ENCODE data around the gene REELD1.

Gene REELD1

DNA sequence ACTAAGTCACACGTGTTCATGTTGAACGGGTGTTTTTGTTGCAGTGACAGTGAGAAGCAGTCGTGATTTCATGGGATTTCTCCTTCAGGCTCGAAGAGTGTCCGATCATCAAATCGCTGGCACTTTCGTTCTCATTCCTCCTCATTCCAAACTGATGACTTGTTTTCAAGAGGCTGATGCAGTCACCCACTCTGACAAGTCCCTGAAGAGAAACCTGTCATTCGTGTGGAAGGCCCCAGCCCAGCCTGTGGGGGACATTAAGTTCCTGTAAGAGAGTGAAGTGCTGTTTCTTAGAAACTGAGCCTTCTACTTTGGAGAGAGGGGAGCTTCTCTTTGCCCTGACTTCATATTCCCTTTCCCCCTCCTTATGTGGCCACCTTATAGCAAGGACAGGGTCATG, 8.0 kb downstream of the REELD1 start:
- WGBS (ENCODE audit: insufficient coverage, insufficient read length) = no CpG with 5 or more reads among the region's 8 CpGs
- no peak for DNase-seq (ENCODE audit: low read depth, low spot score)

DNA sequence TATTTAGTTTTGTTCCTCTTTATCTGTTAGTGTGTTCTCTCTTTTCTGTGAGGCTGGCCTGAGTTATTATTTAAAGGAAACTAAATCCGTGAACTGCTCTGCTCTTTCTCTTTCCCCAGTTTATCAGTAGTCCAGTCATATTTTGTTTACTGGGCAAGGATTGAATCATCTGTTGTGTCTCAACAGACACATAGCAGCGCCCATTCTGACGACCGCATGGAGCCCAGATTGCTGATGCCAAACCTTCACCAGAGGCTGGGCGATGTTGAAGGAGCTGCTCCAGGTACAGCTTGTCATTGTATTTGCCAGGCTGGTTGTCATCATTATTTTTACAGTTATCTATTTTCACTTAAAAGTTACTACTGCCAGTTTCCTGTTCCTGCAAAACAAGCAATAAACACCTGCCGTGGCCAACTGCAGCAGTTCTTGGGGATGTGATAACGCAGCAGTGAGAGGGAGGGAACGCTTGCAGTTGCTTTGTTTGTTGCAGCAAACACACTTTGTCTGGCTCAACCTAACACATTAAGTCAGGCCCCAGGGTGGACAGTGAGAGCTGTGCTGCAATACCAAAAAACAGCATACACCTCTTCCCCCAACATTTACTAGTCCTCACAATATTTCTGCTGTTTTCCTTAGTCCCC, 10.1 kb downstream of the REELD1 start:
- Histone ChIP-seq H3K27me3 (ENCODE audit: control insufficient read depth, insufficient read depth, low read length) (no peaks in the 10 kb centered on the region), H3K36me3 (ENCODE audit: control insufficient read depth, insufficient read depth, low read length) (no peaks in the 10 kb centered on the region), H3K9me3 (ENCODE audit: control insufficient read depth, insufficient read depth, low read length) (no peaks in the 10 kb centered on the region), H3K27ac (ENCODE audit: low read length) (no peak overlapping the region), H3K4me3 (ENCODE audit: low read length) (no peak overlapping the region), H3K4me1 (ENCODE audit: control insufficient read depth, insufficient read depth, low read length) (no peaks in the 10 kb centered on the region)
- DNase-seq (ENCODE audit: low read depth, low spot score) = no peak
- no CpG with 5 or more reads among the region's 8 CpGs for WGBS (ENCODE audit: insufficient coverage, insufficient read length)

More for the DNA sequence above, 8.0 kb downstream of the REELD1 start:
- Histone ChIP-seq H3K27me3 (ENCODE audit: control insufficient read depth, insufficient read depth, low read length) (no peaks in the 10 kb centered on the region), H3K4me1 (ENCODE audit: control insufficient read depth, insufficient read depth, low read length) (no peaks in the 10 kb centered on the region), H3K36me3 (ENCODE audit: control insufficient read depth, insufficient read depth, low read length) (no peaks in the 10 kb centered on the region), H3K4me3 (ENCODE audit: low read length) (no peak overlapping the region), H3K9me3 (ENCODE audit: control insufficient read depth, insufficient read depth, low read length) (no peaks in the 10 kb centered on the region), H3K27ac (ENCODE audit: low read length) (no peak overlapping the region)

DNA sequence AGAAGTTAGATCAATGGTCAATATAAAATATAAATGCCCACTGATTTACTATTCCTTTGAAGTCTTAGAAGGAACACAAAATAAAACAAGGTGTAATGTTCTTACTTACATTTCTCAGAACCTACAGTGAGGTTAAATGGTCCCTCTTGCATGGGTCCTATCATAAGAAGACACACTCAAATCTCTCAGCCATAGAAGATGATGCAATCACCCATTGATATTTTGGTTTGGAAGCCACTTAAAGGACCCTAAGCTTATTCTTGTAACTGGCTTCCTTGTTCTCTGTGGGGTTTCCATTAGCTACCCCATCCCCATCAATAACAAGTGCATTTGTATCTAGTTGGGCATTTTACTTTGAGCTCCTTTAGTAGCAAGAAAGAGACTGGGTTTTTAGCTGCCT, 15.1 kb downstream of the REELD1 start:
- no peak for DNase-seq (ENCODE audit: low read depth, low spot score)
- no peaks in the 10 kb centered on the region for H3K9me3 ChIP-seq (ENCODE audit: control insufficient read depth, insufficient read depth, low read length)

DNA sequence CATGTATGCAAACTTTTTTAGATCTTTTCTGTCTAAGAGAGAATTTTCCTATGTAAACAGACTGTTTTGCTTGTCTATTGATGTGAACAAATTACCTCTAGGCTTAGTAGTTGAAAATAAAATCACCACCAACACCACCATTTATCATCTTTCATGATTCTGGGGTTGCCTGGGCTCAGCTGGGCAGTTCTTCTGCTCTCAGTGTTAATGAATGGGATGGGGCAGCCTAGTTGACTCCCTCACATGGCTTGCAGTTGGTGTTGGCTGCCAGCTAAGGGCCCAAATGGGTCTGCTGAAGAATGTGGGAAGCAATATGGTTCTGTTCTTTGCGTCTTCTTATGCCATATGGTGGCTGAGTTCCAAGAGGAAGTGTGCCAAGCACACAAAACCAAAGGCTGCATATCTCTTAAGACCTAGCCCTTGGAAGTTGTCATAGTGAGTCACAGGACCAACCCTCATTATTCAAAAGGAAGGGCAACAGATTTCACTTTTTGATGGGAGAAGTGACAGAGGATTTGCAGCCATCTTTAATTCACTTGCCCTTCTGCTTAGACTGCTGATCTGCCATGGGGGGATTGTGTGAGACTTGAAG, 17.9 kb downstream of the REELD1 start:
- no peaks in the 10 kb centered on the region for H3K4me1 ChIP-seq (ENCODE audit: control insufficient read depth, insufficient read depth, low read length)
- no peaks in the 10 kb centered on the region for H3K27me3 ChIP-seq (ENCODE audit: control insufficient read depth, insufficient read depth, low read length)
- WGBS (ENCODE audit: insufficient coverage, insufficient read length) = no CpG with 5 or more reads among the region's 1 CpG
- DNase-seq (ENCODE audit: low read depth, low spot score) = no peak
- H3K9me3 ChIP-seq (ENCODE audit: control insufficient read depth, insufficient read depth, low read length) = no peaks in the 10 kb centered on the region
- H3K36me3 ChIP-seq (ENCODE audit: control insufficient read depth, insufficient read depth, low read length) = no peaks in the 10 kb centered on the region
- no peak overlapping the region for H3K27ac ChIP-seq (ENCODE audit: low read length)
- no peak overlapping the region for H3K4me3 ChIP-seq (ENCODE audit: low read length)

More for the DNA sequence above, 15.1 kb downstream of the REELD1 start:
- H3K36me3 ChIP-seq (ENCODE audit: control insufficient read depth, insufficient read depth, low read length) = no peaks in the 10 kb centered on the region
- H3K27ac ChIP-seq (ENCODE audit: low read length) = no peak overlapping the region
- no peaks in the 10 kb centered on the region for H3K27me3 ChIP-seq (ENCODE audit: control insufficient read depth, insufficient read depth, low read length)
- no peaks in the 10 kb centered on the region for H3K4me1 ChIP-seq (ENCODE audit: control insufficient read depth, insufficient read depth, low read length)
- no peak overlapping the region for H3K4me3 ChIP-seq (ENCODE audit: low read length)

DNA sequence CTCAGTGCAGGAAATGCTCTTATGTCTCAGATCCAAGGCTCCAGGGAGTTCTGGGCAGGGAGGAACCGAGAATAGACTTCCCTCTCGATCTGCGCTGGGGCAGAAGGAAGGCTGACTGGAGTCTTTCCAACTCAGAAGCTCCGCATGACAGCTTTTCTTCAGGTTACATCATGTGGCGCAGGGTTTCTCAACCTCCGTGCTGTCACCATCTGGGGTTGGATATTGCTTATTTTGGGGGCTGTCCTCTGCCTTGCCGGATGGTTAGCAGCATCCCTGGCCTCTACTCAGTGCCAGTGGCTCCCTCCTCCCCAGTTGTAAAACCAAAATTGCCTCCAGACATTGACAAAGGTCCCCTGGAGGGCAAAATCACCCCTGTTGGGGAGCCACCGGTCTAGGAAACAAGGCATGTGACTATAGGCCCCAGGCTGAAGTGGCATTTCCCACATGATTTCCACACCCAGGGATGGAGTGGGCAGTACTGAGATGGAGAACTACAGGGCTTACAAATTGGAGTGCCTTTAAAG, 21.4 kb downstream of the REELD1 start:
- Histone ChIP-seq H3K4me1 (ENCODE audit: control insufficient read depth, insufficient read depth, low read length) (no peaks in the 10 kb centered on the region), H3K27ac (ENCODE audit: low read length) (no peak overlapping the region), H3K9me3 (ENCODE audit: control insufficient read depth, insufficient read depth, low read length) (no peaks in the 10 kb centered on the region), H3K36me3 (ENCODE audit: control insufficient read depth, insufficient read depth, low read length) (no peaks in the 10 kb centered on the region), H3K4me3 (ENCODE audit: low read length) (no peak overlapping the region), H3K27me3 (ENCODE audit: control insufficient read depth, insufficient read depth, low read length) (no peaks in the 10 kb centered on the region)
- no CpG with 5 or more reads among the region's 8 CpGs for WGBS (ENCODE audit: insufficient coverage, insufficient read length)
- no peak for DNase-seq (ENCODE audit: low read depth, low spot score)

DNA sequence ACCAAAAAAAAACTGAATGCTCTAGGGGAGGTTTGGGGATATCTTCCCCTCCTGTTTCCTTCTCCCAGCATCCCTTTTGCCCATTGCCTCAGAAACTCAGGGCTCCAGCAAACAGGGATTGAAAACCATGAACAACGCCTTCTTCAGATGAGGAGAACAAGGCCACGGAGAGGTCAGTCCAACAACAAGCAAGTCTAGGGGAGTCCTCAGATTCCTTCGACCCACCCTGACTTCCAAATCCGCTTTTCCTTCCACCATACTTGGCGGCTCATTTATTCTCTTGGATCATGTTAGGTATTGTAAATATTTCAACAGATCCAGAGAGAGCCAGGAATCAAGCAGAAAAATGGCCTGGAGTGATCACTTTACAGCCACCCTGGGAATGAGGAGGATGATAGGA, 21.9 kb downstream of the REELD1 start:
- Histone ChIP-seq H3K27me3 (ENCODE audit: control insufficient read depth, insufficient read depth, low read length) (no peaks in the 10 kb centered on the region), H3K36me3 (ENCODE audit: control insufficient read depth, insufficient read depth, low read length) (no peaks in the 10 kb centered on the region), H3K4me3 (ENCODE audit: low read length) (no peak overlapping the region), H3K27ac (ENCODE audit: low read length) (no peak overlapping the region), H3K4me1 (ENCODE audit: control insufficient read depth, insufficient read depth, low read length) (no peaks in the 10 kb centered on the region), H3K9me3 (ENCODE audit: control insufficient read depth, insufficient read depth, low read length) (no peaks in the 10 kb centered on the region)
- DNase-seq (ENCODE audit: low read depth, low spot score) = no peak
- WGBS (ENCODE audit: insufficient coverage, insufficient read length) = no CpG with 5 or more reads among the region's 5 CpGs

DNA sequence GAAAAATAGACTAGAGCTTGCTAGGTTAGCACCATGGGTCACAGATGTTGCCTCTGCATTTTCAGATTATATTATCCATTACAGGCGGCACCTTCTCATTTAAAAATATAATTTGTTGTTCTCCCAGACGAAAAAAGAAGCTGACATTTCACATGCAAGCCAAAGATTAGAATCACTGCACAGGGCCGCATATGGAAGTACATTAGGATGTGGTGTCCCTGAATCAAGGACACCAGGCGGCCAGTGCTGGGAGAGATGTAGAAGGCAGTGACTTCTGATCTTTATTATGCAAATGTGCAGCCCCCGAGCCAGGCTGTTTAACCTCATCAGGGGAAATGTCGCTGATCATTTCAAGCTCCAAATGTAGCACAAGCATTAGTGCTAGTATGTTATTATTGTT, 22.8 kb downstream of the REELD1 start:
- H3K9me3 ChIP-seq (ENCODE audit: control insufficient read depth, insufficient read depth, low read length) = no peaks in the 10 kb centered on the region
- no CpG with 5 or more reads among the region's 6 CpGs for WGBS (ENCODE audit: insufficient coverage, insufficient read length)
- no peak overlapping the region for H3K27ac ChIP-seq (ENCODE audit: low read length)
- H3K27me3 ChIP-seq (ENCODE audit: control insufficient read depth, insufficient read depth, low read length) = no peaks in the 10 kb centered on the region
- no peak overlapping the region for H3K4me3 ChIP-seq (ENCODE audit: low read length)
- DNase-seq (ENCODE audit: low read depth, low spot score) = no peak
- 0 out of 2 replicates have a peak, but pooled peaks cover 2% of the 10 kb centered on the region for H3K4me1 ChIP-seq (ENCODE audit: control insufficient read depth, insufficient read depth, low read length)
- no peaks in the 10 kb centered on the region for H3K36me3 ChIP-seq (ENCODE audit: control insufficient read depth, insufficient read depth, low read length)

DNA sequence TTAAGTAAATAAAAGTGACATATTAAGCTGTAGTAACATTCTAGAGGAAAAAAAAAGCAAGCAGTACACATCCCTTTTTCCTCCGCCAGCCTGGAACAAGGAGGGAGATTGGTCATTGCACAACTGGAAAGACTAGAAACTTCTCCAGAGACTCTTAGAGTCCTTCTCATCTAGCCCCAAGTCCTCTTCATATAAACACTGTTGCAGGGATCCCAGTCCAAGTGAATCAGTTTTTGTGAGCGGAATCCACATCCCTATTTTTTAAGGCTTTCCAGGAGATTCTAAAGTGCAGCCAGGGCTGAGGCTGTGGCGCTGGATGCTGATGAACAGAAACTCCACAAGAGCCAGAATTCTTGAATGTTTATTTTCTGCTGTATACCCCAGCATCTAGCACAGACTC, 23.8 kb downstream of the REELD1 start:
- Histone ChIP-seq H3K9me3 (ENCODE audit: control insufficient read depth, insufficient read depth, low read length) (no peaks in the 10 kb centered on the region), H3K27me3 (ENCODE audit: control insufficient read depth, insufficient read depth, low read length) (no peaks in the 10 kb centered on the region), H3K4me3 (ENCODE audit: low read length) (no peak overlapping the region), H3K27ac (ENCODE audit: low read length) (no peak overlapping the region), H3K36me3 (ENCODE audit: control insufficient read depth, insufficient read depth, low read length) (no peaks in the 10 kb centered on the region), H3K4me1 (ENCODE audit: control insufficient read depth, insufficient read depth, low read length) (peaks cover 3% of the 10 kb centered on the region; the same call in 1 of the 2 replicates)
- no CpG with 5 or more reads among the region's 3 CpGs for WGBS (ENCODE audit: insufficient coverage, insufficient read length)
- no peak for DNase-seq (ENCODE audit: low read depth, low spot score)

DNA sequence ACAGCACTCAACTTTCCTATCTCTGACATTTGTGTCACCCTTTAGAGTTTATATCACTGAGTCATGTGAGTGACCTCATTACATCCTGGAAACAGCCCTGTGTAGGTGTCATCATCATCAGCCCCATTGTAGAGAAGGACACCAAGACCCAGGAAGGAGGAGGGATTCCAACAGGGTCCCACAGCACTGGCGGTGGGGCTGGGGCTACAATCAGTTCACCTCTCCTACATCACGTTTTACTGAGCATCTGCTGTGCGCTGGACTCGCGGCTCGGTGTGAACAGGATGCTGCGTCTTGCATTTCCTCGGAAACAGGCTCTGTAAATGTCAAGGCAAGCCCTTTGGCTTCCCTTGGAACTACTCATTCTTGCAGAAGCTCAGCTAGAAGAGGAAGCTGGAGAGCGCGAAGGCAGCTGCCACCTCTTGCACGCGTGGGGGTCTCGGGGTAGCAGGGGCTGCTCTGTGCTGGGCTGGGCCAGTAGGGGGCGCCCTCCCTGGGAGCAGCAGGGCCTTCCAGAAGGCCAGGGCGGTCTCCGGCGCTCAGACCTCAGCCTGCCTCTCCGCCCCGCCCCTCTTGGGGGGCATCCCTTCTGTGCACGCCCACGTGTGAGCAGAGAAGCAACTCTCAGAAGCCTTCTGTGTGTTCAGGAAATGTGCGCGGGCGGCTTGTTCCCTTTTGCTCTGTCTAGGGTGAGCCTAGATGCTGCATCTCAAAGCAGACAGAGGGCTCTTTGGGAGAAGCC, 29.0 kb downstream of the REELD1 start:
- WGBS (ENCODE audit: insufficient coverage, insufficient read length) = no CpG with 5 or more reads among the region's 24 CpGs
- no peaks in the 10 kb centered on the region for H3K9me3 ChIP-seq (ENCODE audit: control insufficient read depth, insufficient read depth, low read length)
- DNase-seq (ENCODE audit: low read depth, low spot score) = no peak
- H3K36me3 ChIP-seq (ENCODE audit: control insufficient read depth, insufficient read depth, low read length) = no peaks in the 10 kb centered on the region
- H3K4me1 ChIP-seq (ENCODE audit: control insufficient read depth, insufficient read depth, low read length) = peaks cover 5% of the 10 kb centered on the region; the same call in 1 of the 2 replicates
- H3K27me3 ChIP-seq (ENCODE audit: control insufficient read depth, insufficient read depth, low read length) = no peaks in the 10 kb centered on the region
- no peak overlapping the region for H3K27ac ChIP-seq (ENCODE audit: low read length)
- no peak overlapping the region for H3K4me3 ChIP-seq (ENCODE audit: low read length)

DNA sequence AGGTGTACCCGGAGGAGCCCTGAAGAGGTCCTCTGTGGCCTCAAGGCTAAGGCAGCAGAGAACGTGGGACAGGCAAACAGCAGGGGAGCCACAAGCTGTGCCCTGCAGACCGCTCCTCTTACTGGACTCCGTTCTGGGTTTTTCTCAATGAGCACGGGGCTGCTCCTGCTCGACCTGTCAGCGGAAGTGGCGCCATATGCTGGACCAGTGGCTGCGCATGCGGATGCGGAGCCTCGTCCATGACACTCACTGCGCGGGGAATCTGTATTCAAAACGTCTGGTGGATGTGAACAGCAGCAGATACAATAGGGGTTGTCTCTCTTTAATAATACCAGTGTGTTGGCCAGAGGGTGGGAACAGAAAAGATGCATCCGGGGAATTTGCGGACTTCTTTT, 29.5 kb downstream of the REELD1 start:
- no peaks in the 10 kb centered on the region for H3K27me3 ChIP-seq (ENCODE audit: control insufficient read depth, insufficient read depth, low read length)
- no peaks in the 10 kb centered on the region for H3K9me3 ChIP-seq (ENCODE audit: control insufficient read depth, insufficient read depth, low read length)
- no peak for DNase-seq (ENCODE audit: low read depth, low spot score)
- no peak overlapping the region for H3K4me3 ChIP-seq (ENCODE audit: low read length)
- no peak overlapping the region for H3K27ac ChIP-seq (ENCODE audit: low read length)
- WGBS (ENCODE audit: insufficient coverage, insufficient read length) = no CpG with 5 or more reads among the region's 17 CpGs
- peaks cover 5% of the 10 kb centered on the region; the same call in 1 of the 2 replicates for H3K4me1 ChIP-seq (ENCODE audit: control insufficient read depth, insufficient read depth, low read length)
- H3K36me3 ChIP-seq (ENCODE audit: control insufficient read depth, insufficient read depth, low read length) = no peaks in the 10 kb centered on the region
